PC-3 (cell line): ENCODE data around the gene IQSEC1. TPM values are rescaled to one million over a fixed set of nuclear protein-coding genes. Genes with fewer than 3 reads are reported as not detected.

Experiments
- ATAC-seq: fragments of 200-7000 bp; cut with Tn5 transposase; 2 replicates; pipeline ENCODE4 v1.9.1; 2020; ENCODE audit warnings: mild to moderate bottlenecking, moderate library complexity
- BruUV-seq: library from RNA; stranded (reverse); fragments of 400-500 nt; replicated peaks from 2 replicates; lab custom pipeline; 2021; lab: Mats Ljungman, UMichigan
- CTCF ChIA-PET: fragments of 300-600 bp; sonication (Branson Sonifier 250); formaldehyde crosslinking; loops from one replicate; lab custom pipeline; 2022; ENCODE audit warnings: antibody characterized with exemption; lab: Charles Lee
- POLR2A ChIA-PET: fragments of 300-600 bp; sonication (Branson Sonifier 250); formaldehyde crosslinking; loops from one replicate; lab custom pipeline; 2022; ENCODE audit warnings: antibody characterized with exemption; ENCODE audit not compliant: unreplicated experiment; lab: Charles Lee
- DNase-seq: peaks from one replicate; pipeline ENCODE4 v3.0.0-alpha.2; 2015
- H2AFZ ChIP-seq: fragments of 300-600 bp; sonication (generic); 2 replicates; pipeline ENCODE4 v1.6.0; 2016; ENCODE audit warnings: antibody characterized with exemption, low read length
- H3F3A ChIP-seq: fragments of 300-600 bp; sonication (generic); one replicate; pipeline ENCODE4 v1.6.0; 2017; ENCODE audit warnings: antibody characterized with exemption, low read length, control low read depth, mild to moderate bottlenecking; ENCODE audit not compliant: unreplicated experiment
- H3K27ac ChIP-seq: fragments of 300-600 bp; sonication (generic); 2 replicates; pipeline ENCODE4 v1.5.1; 2016; ENCODE audit warnings: mild to moderate bottlenecking, low read length
- H3K27me3 ChIP-seq: fragments of 300-600 bp; sonication (generic); 2 replicates; pipeline ENCODE4 v1.6.1; 2016; ENCODE audit warnings: low read length, mixed read lengths
- H3K36me3 ChIP-seq: fragments of 300-600 bp; sonication (generic); 2 replicates; pipeline ENCODE4 v1.6.1; 2016; ENCODE audit warnings: low read depth, mixed run types, low read length, mixed read lengths
- H3K4me1 ChIP-seq: fragments of 300-600 bp; sonication (generic); 2 replicates; pipeline ENCODE4 v1.5.1; 2016; ENCODE audit warnings: low read length; ENCODE audit not compliant: insufficient read depth
- H3K4me2 ChIP-seq: fragments of 300-600 bp; sonication (generic); 2 replicates; pipeline ENCODE4 v1.6.0; 2016; ENCODE audit warnings: low read length
- H3K4me3 ChIP-seq: fragments of 300-600 bp; sonication (generic); 2 replicates; pipeline ENCODE4 v1.5.1; 2016; ENCODE audit warnings: mild to moderate bottlenecking, low read length, mixed read lengths
- H3K79me2 ChIP-seq: fragments of 300-600 bp; sonication (generic); 2 replicates; pipeline ENCODE4 v1.6.1; 2017; ENCODE audit warnings: low read length, mixed read lengths
- H3K9ac ChIP-seq: fragments of 300-600 bp; sonication (generic); 2 replicates; pipeline ENCODE4 v1.6.0; 2016; ENCODE audit warnings: mild to moderate bottlenecking, low read length
- H3K9me2 ChIP-seq: fragments of 300-600 bp; sonication (generic); replicated peaks from 2 replicates; pipeline ENCODE4 v1.6.1; 2016; ENCODE audit warnings: mixed run types, low read length, mixed read lengths
- H3K9me3 ChIP-seq: fragments of 300-600 bp; sonication (generic); 2 replicates; pipeline ENCODE4 v1.6.1; 2016; ENCODE audit warnings: low read length, mixed read lengths
- H4K20me1 ChIP-seq: fragments of 300-600 bp; sonication (generic); 2 replicates; pipeline ENCODE4 v1.6.1; 2016; ENCODE audit warnings: low read length, mixed read lengths
- CTCF ChIP-seq: fragments of 300-600 bp; sonication (generic); conservative IDR thresholded peaks from 2 replicates; pipeline ENCODE4 v1.5.1; 2017; ENCODE audit warnings: antibody characterized with exemption, low read depth, mild to moderate bottlenecking, low read length
- EZH2 ChIP-seq: fragments of 300-600 bp; sonication (generic); IDR thresholded peaks from one replicate; pipeline ENCODE4 v1.6.1; 2017; ENCODE audit warnings: antibody characterized with exemption, mild to moderate bottlenecking, low read length; ENCODE audit not compliant: unreplicated experiment
- EZH2phosphoT487 ChIP-seq: fragments of 300-600 bp; sonication (generic); IDR thresholded peaks from 2 replicates; pipeline ENCODE4 v1.6.1; 2018; ENCODE audit warnings: mild to moderate bottlenecking, antibody characterized with exemption, low read length, borderline replicate concordance
- intact Hi-C: fragments of 100-400 bp; cut with micrococcal nuclease; formaldehyde crosslinking; loops from 2 replicates; pipeline ENCODE4 v1.9.0; 2023
- total RNA-seq: library from RNA; depleted of rRNA; stranded (reverse); fragments of >200 nt; gene quantifications from 2 replicates; pipeline ENCODE4 v1.2.3, GENCODE V29; 2014

Gene IQSEC1
- total RNA-seq, 1 experiment from 2014 or later: 37.9 TPM

- no peaks in the 10 kb centered on the region for H3K36me3 ChIP-seq
- no peak for DNase-seq
- H3K4me1 ChIP-seq: no peaks in the 10 kb centered on the region
- ChIA-PET CTCF (no interaction called here), POLR2A (no interaction called here)
- intact Hi-C loops: no loop called here
- no peaks in the 10 kb centered on the region for H3K27me3 ChIP-seq
- no peak for ATAC-seq
- H3K27ac ChIP-seq: no peak overlapping the region
- TF ChIP-seq EZH2 (no peak), CTCF (no peak), EZH2phosphoT487 (no peak)
- H3K79me2 ChIP-seq: no peaks in the 10 kb centered on the region
- no peaks in the 10 kb centered on the region for H3K9me2 ChIP-seq
- H3K4me2 ChIP-seq: no peak overlapping the region
- no peaks in the 10 kb centered on the region for H3K9me3 ChIP-seq
- BruUV-seq: no TSS peak
- H4K20me1 ChIP-seq: no peaks in the 10 kb centered on the region
- H3K9ac ChIP-seq: no peak overlapping the region
- H2AFZ ChIP-seq: no peak overlapping the region
- H3F3A ChIP-seq: no peaks in the 10 kb centered on the region
- H3K4me3 ChIP-seq: no peak overlapping the region
Measured at GRCh38 chr3:12884790-12885582, 188.2 kb downstream of the IQSEC1 start.

- no peak overlapping the region for H3K9ac ChIP-seq
- H3K4me2 ChIP-seq: no peak overlapping the region
- no peak overlapping the region for H3K4me3 ChIP-seq
- no peaks in the 10 kb centered on the region for H3F3A ChIP-seq
- no peaks in the 10 kb centered on the region for H3K36me3 ChIP-seq
- H2AFZ ChIP-seq: no peak overlapping the region
- no peaks in the 10 kb centered on the region for H4K20me1 ChIP-seq
- no peaks in the 10 kb centered on the region for H3K4me1 ChIP-seq
- no peak overlapping the region for H3K27ac ChIP-seq
- no TSS peak for BruUV-seq
- no peaks in the 10 kb centered on the region for H3K79me2 ChIP-seq
- ATAC-seq (no peak; the same call in 1 of the 2 replicates), DNase-seq (no peak)
- intact Hi-C loops: no loop called here
- no peaks in the 10 kb centered on the region for H3K27me3 ChIP-seq
- H3K9me2 ChIP-seq: no peaks in the 10 kb centered on the region
- no peak for TF ChIP-seq EZH2phosphoT487
- TF ChIP-seq EZH2: no peak
- TF ChIP-seq CTCF: no peak
- ChIA-PET POLR2A (no interaction called here), CTCF (no interaction called here)
- no peaks in the 10 kb centered on the region for H3K9me3 ChIP-seq
Measured at GRCh38 chr3:12884186-12884680, 189.0 kb downstream of the IQSEC1 start.
